SKM-1 (cell line): ENCODE results near the gene PRPSAP2.
A peak's percentile ranks its signal among the peaks of the same experiment; 100 is the strongest.
"Not testable (repeated sequence)": the region's sequence is repeated elsewhere in the genome, so short reads cannot be mapped to it uniquely, and the experiment has no call there.

Experiments used
- DNase-seq: peaks from one replicate; lab custom pipeline; 2025; ENCODE audit not compliant: unreplicated experiment; lab: John Stamatoyannopoulos, UW

Gene PRPSAP2

DNA sequence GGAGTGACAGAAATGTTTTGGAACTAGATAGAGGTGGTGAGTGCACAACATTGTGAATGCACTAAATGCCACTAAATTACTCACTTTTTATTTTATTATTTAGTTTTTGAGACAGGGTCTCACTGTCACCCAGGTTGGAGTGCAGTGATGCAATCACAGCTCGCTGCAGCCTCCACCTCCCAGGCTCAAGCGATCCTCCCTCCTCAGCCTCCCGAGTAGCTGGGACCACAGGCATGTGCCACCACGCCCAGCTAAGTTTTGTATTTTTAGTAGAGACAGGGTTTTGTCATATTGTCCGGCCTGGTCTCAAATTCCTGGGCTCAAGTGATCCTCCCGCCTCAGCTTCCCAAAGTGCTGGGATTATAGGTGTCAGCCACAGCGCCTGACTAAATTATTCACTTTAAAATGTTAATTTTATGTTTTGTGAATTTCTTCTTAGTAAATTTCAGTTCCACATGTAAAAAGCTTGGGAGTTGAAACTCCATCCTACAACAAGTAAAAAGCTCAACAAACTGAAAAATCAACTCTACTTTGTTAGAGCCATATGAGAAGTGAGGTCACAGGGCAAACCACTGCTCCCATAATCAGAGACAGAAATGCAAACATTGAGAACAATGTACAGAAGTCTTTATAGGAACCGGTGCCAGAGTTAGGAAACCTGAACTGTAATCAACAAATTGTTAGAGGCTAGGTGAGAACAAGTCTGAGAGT, 80.2 kb downstream of the PRPSAP2 start:
- no peak for DNase-seq

DNA sequence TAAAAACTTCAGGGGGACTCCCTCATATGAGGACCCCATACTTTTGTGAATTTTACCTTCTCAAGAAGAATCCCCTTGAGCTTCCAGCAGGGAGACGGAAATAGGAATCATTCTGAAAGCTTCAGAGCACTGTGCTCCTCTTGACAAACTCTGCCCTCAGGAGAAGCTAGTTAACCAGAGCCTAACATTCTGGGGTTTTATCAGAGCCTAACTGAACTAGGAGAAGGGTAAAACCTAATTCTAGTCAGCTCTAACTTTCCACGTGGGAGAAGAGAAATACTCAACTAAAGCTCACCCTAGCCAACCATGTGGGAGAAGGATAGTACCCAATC, 80.7 kb downstream of the PRPSAP2 start:
- DNase-seq, result no peak

GRCh38 chr17:18944646-18945045, 86.7 kb downstream of the PRPSAP2 start:
- DNase-seq, result no peak

DNA sequence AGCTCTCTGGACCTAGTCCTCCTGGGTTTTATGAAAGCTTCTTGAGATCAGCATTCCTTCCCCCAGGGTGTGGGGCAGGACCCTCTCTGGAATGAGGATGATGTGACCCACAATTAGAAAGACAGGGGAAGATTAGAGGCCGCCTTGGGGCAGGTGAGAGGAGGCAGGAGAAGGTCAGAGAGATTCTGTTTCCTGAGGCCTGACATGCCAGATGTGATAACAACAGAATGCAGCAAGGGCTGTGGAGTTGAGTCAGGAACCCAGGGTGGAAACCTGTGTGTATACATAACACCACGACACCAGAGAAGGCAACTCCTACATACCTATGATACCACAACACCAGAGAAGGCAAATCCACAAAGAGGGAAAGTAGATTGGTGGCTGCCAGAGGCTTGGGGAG, 88.6 kb downstream of the PRPSAP2 start:
- DNase-seq, result peak; percentile 85

DNA sequence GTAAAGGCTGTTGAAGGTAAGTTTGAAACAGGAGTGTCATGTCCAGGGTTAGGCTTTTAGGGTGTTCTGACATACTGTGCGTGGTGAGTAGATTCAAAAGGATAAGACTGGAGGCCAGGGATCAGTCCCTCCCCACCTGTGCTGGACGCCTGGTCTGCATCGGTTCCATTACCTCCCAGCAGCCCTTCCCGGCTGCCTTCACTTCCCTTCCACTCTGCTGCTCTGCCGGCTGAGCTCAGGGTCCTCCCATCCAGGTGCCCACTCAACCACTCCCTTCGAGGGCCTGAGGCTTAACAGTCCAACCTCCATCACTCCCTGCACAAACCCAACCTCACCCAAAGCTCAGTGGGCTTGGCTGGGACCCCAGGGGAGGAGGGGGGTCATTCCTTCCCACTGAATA, 89.9 kb downstream of the PRPSAP2 start:
- DNase-seq, result no peak

DNA sequence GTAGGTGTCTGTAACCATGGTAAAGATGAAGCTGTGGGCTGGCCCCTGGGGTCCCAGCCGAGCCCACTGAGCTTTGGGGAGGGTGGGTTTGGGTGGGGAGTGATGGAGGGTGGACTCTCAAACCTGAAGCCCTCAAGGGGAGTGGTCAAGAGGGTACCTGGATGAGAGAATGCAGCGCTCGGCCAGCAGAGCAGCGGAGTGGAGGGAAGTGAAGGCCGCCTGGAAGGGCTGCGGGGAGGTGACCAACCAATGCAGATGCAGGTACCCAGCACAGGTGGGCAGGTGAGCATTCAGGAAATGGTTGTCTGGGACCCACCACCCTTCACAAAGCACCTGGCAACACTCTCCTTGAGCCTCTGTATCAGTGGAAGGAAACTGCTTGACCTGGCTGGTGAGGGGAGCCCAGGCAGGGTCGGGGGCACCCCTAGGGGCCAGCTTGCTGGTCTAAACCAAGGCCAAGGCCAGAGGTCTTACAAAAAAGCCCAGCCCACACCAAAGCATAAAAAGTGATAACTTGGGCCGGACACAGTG, 90.6 kb downstream of the PRPSAP2 start:
- no peak for DNase-seq

DNA sequence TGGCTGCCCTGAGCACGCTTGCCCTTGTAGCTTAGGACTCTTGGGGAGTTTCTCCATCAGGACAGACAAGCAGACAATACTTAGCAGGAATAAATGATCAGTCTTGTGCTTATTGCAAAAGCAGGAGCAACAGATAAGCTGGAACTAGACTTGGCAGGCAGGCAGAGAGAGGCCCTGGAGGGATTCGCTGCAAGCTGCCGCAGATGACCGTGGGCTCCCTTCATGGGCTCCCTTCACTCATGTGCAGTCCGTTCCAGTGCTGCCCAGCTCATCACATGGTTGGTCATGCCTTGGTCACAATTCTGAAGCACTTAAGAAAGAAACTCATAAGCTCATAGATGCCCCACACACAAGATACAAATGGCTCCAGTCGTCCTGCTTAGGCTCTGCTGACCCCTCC, 91.6 kb downstream of the PRPSAP2 start:
- DNase-seq, result no peak

DNA sequence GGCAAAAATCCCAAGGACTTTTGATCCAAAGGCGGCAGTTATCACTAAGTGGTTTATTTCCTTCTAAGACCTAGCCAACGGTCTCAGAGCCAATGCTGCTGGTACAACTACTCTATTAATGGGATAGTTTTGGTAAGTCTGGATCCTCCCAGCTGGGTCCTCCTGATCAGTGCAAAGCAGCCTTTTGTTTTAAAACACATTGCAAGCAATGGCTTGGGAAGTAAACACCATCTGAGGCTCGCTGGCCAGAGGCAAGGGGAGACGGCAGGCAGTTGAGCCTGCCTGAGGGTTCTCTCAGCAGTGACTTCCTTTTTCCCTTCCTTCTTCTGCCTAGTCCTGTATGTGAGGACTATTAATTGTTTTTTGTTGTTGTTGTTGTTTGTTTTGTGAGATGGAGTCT, 92.4 kb downstream of the PRPSAP2 start:
- no peak for DNase-seq

DNA sequence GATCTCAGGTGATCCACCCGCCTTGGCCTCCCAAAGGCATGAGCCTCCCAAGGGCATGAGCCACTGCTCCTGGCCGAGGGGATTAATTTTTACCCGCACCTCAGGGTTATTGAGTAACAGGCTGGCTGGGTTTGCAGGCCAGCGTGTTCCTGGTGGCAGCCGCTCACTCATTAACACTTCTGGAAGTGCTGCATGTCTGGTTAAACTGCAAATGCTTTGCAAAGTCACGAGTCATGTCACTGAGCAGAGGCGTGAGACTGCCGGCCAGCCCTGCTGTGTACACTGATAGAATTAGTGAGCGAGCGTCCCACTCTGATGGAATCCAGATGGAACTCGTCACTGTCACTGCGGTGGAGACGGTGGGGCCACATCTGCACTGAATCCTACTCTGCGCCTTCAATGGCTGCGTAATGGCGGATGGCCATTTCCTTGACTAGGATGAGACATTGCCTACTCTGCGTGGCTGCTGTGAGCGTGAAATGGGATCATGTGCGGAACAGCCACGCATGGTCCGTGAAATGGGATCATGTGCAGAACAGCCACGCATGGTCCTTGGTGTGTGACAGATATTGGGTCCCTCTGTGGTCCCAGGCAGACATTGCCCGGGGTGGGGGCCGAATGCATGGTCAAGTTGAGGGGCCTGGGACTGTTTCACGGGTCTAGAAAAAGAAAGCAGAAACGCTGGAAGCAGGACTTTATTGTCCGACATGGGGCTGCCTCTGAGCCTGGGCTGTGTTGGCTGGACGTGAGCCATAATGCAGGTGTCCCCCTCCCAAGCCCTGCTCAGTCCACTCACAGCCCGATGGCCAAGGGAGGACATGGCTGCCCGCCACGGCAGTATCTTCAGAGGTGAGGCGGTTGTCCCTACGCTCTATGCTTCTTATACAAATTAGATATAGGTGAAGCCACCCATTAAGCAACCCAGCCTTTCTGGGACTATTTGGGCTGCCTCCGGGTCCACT, 93.3 kb downstream of the PRPSAP2 start:
- DNase-seq, result no peak

DNA sequence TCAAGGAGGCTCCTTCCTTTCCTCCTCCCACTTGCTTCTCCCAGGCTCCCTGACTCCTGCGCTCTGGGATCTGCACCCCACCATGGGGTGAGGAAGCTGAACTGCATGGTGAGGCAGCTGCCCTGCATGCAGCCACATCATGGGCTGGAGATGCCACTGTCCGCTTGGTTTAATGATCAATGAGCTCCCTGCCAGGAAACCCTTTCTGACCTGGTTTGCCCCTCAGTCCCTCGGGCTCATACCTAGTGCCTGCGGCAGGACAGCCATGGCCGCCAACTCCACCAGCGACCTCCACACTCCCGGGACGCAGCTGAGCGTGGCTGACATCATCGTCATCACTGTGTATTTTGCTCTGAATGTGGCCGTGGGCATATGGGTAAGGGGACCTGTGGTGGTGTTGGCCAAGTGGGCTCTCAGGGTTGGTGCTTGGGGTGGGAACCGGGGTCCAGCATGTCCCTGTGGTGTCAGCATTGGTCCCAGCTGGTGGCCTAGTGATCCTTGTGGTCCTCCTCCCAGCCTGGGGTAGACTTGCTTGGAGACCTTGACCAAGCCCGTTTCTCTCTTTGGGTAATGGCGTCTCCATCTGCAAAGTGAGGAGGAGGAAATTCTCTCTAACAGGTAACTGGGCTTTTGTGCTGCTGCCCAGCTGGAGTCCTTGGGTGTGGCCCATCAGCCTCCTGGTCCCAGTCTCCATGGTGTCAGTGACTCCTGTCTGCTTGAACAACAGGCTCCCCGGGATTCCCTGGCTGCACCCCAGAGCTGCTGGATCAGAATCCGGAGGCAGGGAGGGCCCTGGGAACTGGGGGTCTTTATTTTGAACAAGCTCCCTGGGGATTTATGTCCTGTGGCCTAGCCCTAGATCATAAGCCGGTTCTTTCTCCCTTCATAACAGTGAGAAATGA, 94.3 kb downstream of the PRPSAP2 start, which contains the start of gene SLC5A10:
TSS of gene SLC5A10 (plus strand) at position 225 of the 902 bp plus-strand sequence. CDS start at position 266, 41 bp downstream.
- no peak for DNase-seq

DNA sequence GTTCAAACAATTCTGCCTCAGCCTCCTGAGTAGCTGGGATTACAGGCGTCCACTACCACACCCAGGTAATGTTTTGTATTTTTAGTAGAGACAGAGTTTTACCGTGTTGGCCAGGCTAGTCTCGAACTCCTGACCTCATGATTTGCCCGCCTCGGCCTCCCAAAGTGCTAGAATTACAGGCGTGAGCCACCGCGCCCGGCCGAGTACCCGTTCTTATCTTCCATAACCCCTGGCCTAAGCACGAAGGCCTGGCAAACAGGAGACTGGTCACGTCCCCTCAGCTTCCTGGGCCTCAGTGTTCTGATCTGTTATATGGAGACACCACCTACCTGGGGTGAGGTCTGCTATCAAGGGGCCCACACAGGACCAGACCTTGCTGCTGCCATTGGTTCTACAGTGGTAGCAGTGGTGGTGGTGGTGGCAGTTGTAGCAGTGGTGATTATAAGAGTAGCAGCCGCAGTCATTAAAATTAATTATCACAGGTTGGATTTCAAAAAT, 95.3 kb downstream of the PRPSAP2 start:
- DNase-seq, result no peak

DNA sequence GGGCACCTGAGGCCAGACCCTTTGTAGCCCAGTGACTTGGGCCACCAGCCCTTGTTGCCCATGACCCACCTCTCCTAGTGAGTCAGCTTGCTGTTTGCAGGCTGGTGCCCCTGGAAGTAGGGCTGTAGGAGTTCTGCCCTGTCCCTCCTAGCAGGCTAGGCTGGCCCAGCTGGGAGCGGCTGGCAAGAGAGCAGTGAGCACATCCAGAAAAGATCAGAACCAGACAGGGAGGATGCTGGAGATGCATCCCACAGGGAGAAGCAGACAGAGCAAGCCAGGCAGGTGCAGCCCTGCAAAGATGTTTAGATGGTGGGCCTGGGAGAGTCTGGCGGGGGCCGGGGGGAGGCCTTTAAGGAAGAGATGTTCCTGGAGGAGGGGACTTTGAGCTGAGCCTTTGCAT, 96.4 kb downstream of the PRPSAP2 start:
- no peak for DNase-seq

GRCh38 chr17:18955009-18955408, 97.1 kb downstream of the PRPSAP2 start:
- DNase-seq, result no peak

- DNase-seq, result not testable (repeated sequence)
These were observed 98.1 kb downstream of the PRPSAP2 start for GRCh38 chr17:18956021-18956420.

GRCh38 chr17:18956581-18956980, 98.7 kb downstream of the PRPSAP2 start:
- no peak for DNase-seq

DNA sequence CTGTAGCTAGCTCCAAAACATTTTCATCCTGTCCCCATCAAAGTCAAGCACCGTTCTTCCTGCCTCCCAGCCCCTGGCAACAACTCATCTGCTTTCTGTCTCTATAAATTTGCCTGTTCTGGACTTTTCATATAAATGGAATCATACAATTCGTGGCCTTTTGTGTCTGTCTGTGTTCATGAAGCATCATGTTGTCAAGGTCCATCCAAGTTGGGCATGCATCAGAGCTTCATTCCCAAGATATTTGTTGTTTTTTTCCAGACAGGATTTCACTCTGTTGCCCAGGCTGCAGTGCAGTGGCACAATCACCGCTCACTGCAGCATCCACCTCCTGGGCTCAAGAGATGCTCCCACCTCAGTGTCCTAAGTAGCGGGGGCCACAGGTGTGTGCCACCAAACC, 99.9 kb downstream of the PRPSAP2 start:
- no peak for DNase-seq

- no peak for DNase-seq
These were observed 100.7 kb downstream of the PRPSAP2 start for GRCh38 chr17:18958611-18959010.

- no peak for DNase-seq
These were observed 101.3 kb downstream of the PRPSAP2 start for GRCh38 chr17:18959071-18959844.

- no peak for DNase-seq
These were observed 101.9 kb downstream of the PRPSAP2 start for GRCh38 chr17:18959845-18960240.

DNA sequence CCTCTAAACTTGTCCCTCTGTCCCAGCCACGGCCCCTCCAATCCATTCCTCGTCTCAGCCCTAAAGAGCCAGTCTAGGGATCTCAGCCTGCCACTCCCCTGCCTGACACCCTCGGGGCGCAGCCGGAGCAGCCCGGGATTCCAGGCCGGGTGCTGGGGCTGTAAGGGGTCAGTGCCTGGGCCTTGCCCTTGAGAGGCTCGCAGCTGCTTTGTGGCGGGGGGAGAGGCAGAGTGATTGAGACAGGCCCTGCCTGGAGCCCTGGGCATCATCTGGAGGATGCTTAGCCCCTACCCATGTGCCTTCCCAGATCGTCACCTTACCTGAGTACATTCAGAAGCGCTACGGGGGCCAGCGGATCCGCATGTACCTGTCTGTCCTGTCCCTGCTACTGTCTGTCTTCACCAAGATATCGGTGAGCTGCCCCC, 102.3 kb downstream of the PRPSAP2 start:
- DNase-seq, result no peak
